ENCODE results near the gene FAM3C. TPM values are rescaled to one million over a fixed set of nuclear protein-coding genes. Genes with fewer than 3 reads are reported as not detected.

FAM3C gene
- total RNA-seq, 4 donors from 2014 or later, result 27.4 to 48.1 (median 31.8) TPM

- ATAC-seq, result no peak
- 2 to 9% methylated on average over 9 to 27 of the region's 52 CpGs for WGBS, 2 donors (ENCODE audit: low coverage in 1 of 2)
- peaks cover 76% of the 10 kb centered on the region for H3K27me3 ChIP-seq
- no peaks in the 10 kb centered on the region for H3K9me3 ChIP-seq
- TF ChIP-seq POLR2AphosphoS5 (IDR thresholded peaks at IDR 0.05), result no peak
- TF ChIP-seq CTCF (IDR thresholded peaks at IDR 0.05), result no peak
- TF ChIP-seq POLR2A (IDR thresholded peaks at IDR 0.05), result no peak
- TF ChIP-seq EP300 (IDR thresholded peaks at IDR 0.05), result no peak
- H3K4me1 ChIP-seq, result peaks cover 0 to 21% (median 12%) of the 10 kb centered on the region in 3 donors
- H3K27ac ChIP-seq, result no peak overlapping the region
- H3K4me3 ChIP-seq, result peak overlapping the region in 1 of 2 donors; percentile 45
- no peaks in the 10 kb centered on the region for H3K36me3 ChIP-seq
These were observed 65.9 kb downstream of the FAM3C start for GRCh38 chr7:121330053-121330833.

GRCh38 chr7:121329191-121330052 lies 66.7 kb downstream of the FAM3C start:
- peak overlapping the region in 1 of 2 donors; percentile 45 for H3K4me3 ChIP-seq
- no peaks in the 10 kb centered on the region for H3K9me3 ChIP-seq
- peaks cover 0 to 21% (median 12%) of the 10 kb centered on the region in 3 donors for H3K4me1 ChIP-seq
- H3K27me3 ChIP-seq, result peaks cover 68% of the 10 kb centered on the region
- no peak for TF ChIP-seq CTCF (IDR thresholded peaks at IDR 0.05)
- TF ChIP-seq POLR2AphosphoS5 (IDR thresholded peaks at IDR 0.05), result no peak
- no peak for TF ChIP-seq POLR2A (IDR thresholded peaks at IDR 0.05)
- no peak for TF ChIP-seq EP300 (IDR thresholded peaks at IDR 0.05)
- H3K27ac ChIP-seq, result no peak overlapping the region
- no peaks in the 10 kb centered on the region for H3K36me3 ChIP-seq
- 2 to 3% methylated on average over 10 to 17 of the region's 47 CpGs for WGBS, 2 donors (ENCODE audit: low coverage in 1 of 2)
- no peak for ATAC-seq

GRCh38 chr7:121328508-121329190 lies 67.5 kb downstream of the FAM3C start, which contains the start of gene WNT16:
Gene WNT16 (plus strand): TSS chr7:121329000. CDS start chr7:121329293, 293 bp downstream.
- TF ChIP-seq POLR2A (IDR thresholded peaks at IDR 0.05), result no peak
- TF ChIP-seq CTCF (IDR thresholded peaks at IDR 0.05), result no peak
- no peak for TF ChIP-seq POLR2AphosphoS5 (IDR thresholded peaks at IDR 0.05)
- no peak for TF ChIP-seq EP300 (IDR thresholded peaks at IDR 0.05)
- H3K27me3 ChIP-seq, result peaks cover 60% of the 10 kb centered on the region
- no peak within 1 kb of the TSS for H3K27ac ChIP-seq
- no peak for ATAC-seq
- H3K36me3 ChIP-seq, result no peaks in the 10 kb centered on the region
- peak within 1 kb of the TSS in 1 of 2 donors; percentile 45 for H3K4me3 ChIP-seq
- H3K9me3 ChIP-seq, result no peaks in the 10 kb centered on the region
- H3K4me1 ChIP-seq, result peaks cover 0 to 21% (median 12%) of the 10 kb centered on the region in 3 donors
- WGBS, 2 donors (ENCODE audit: low coverage in 1 of 2), result 7 to 66% methylated on average over 3 to 11 of the region's 27 CpGs

- H3K27me3 ChIP-seq, result peaks cover 52% of the 10 kb centered on the region
- H3K9me3 ChIP-seq, result no peaks in the 10 kb centered on the region
- WGBS, 2 donors (ENCODE audit: low coverage in 1 of 2), result 86 to 97% methylated on average over 3 to 5 of the region's 5 CpGs
- no peak for ATAC-seq
- no peak overlapping the region for H3K27ac ChIP-seq
- TF ChIP-seq POLR2A (IDR thresholded peaks at IDR 0.05), result no peak
- no peak for TF ChIP-seq CTCF (IDR thresholded peaks at IDR 0.05)
- TF ChIP-seq POLR2AphosphoS5 (IDR thresholded peaks at IDR 0.05), result no peak
- TF ChIP-seq EP300 (IDR thresholded peaks at IDR 0.05), result no peak
- no peaks in the 10 kb centered on the region for H3K36me3 ChIP-seq
- no peak overlapping the region for H3K4me3 ChIP-seq
- peaks cover 0 to 21% (median 12%) of the 10 kb centered on the region in 3 donors for H3K4me1 ChIP-seq
These were observed 68.4 kb downstream of the FAM3C start for GRCh38 chr7:121327671-121328070.

Data from gastroesophageal sphincter (tissue), 4 donors.